ENCODE results near the gene UGT2B10.

DNA sequence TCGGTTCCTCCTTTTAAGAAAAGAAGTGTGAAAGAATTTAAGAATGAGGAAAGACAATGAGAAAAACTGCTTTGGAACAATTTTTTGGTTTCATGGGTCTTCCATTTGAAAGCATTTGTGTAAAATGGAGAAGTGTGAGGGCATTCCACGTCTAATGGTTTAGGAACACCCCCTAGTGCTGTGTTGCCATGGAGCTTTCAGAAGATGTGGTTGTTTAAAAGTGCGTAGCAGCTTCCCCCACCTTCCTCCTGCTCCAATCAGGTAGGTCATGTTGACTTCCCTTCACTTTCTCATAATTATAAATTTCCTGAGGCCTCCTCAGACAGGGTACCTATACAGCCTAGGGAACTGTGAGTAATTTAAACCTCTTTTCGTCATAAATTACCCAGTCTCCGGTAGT, 50.0 kb downstream of the UGT2B10 start:
- no peak for TF ChIP-seq CTCF (IDR thresholded peaks at IDR 0.05 in 8 of 11, conservative IDR thresholded peaks at IDR 0.05 in 3 of 11)
- TF ChIP-seq POLR2A (IDR thresholded peaks at IDR 0.05): no peak
- no peak for TF ChIP-seq POLR2AphosphoS5 (IDR thresholded peaks at IDR 0.05)
